Activated naive CD8-positive, alpha-beta T cell treated with anti-CD3 and anti-CD28 coated beads, Interleukin-2, amount 10 ng/mL, durations not matched to agents 7 days and 5 days (primary cell): ENCODE data around the gene DNAAF5. TPM values are rescaled to one million over a fixed set of nuclear protein-coding genes. Genes with fewer than 3 reads are reported as not detected.
"Not testable (repeated sequence)": the region's sequence is repeated elsewhere in the genome, so short reads cannot be mapped to it uniquely, and the experiment has no call there.

Experiments used
- ATAC-seq: fragments of 150-1000 bp; cut with Tn5 transposase; one replicate; pipeline ENCODE4 v1.10.0; 2021; ENCODE audit warnings: low read depth, moderate library complexity
- POLR2A ChIA-PET: fragments of 350-600 bp; sonication (Branson Sonifier 250); formaldehyde crosslinking; loops from one replicate; lab custom pipeline; 2021; ENCODE audit warnings: antibody characterized with exemption; lab: Charles Lee
- DNase-seq: peaks from one replicate; pipeline ENCODE4 v3.0.0; 2021
- H3K27ac Mint-ChIP-seq: one replicate; pipeline ENCODE4 v1.8.0; 2022; ENCODE audit warnings: mild to moderate bottlenecking, mixed read lengths
- H3K27me3 Mint-ChIP-seq: one replicate; pipeline ENCODE4 v1.8.0; 2022; ENCODE audit warnings: mild to moderate bottlenecking, moderate library complexity, mixed read lengths
- H3K36me3 Mint-ChIP-seq: one replicate; pipeline ENCODE4 v1.8.0; 2021; ENCODE audit warnings: mild to moderate bottlenecking, mixed read lengths
- H3K4me1 Mint-ChIP-seq: one replicate; pipeline ENCODE4 v1.8.0; 2021; ENCODE audit warnings: mixed read lengths
- H3K4me3 Mint-ChIP-seq: one replicate; pipeline ENCODE4 v1.8.0; 2022; ENCODE audit warnings: mild to moderate bottlenecking, moderate library complexity, mixed read lengths
- H3K9me3 Mint-ChIP-seq: one replicate; pipeline ENCODE4 v1.8.0; 2021; ENCODE audit warnings: mixed read lengths
- total RNA-seq, 2 experiments: library from RNA; stranded (reverse); gene quantifications; one replicate each; pipeline ENCODE4 v1.2.3, GENCODE V29; 2021

The DNAAF5 gene
- total RNA-seq, 2 experiments from 2014 or later, result 18.3 to 22.4 TPM

- no peaks in the 10 kb centered on the region for H3K27me3 Mint-ChIP-seq
- DNase-seq, result no peak
- no peak overlapping the region for H3K4me3 Mint-ChIP-seq
- no peaks in the 10 kb centered on the region for H3K4me1 Mint-ChIP-seq
- ATAC-seq, result no peak
- H3K9me3 Mint-ChIP-seq, result peaks cover 3% of the 10 kb centered on the region
- POLR2A ChIA-PET, result interaction anchor here (0.6 to 0.9 kb wide), 2 partner anchors 31 to 33 kb away, joined by 3 read pairs; no protein-coding TSS in a partner anchor
- no peak overlapping the region for H3K27ac Mint-ChIP-seq
- H3K36me3 Mint-ChIP-seq, result peaks cover 15% of the 10 kb centered on the region
These were observed 57.3 kb downstream of the DNAAF5 start for GRCh38 chr7:783556-784490.

- Mint-ChIP-seq H3K27ac (no peak overlapping the region), H3K4me3 (no peak overlapping the region), H3K27me3 (no peaks in the 10 kb centered on the region), H3K36me3 (peaks cover 22% of the 10 kb centered on the region), H3K4me1 (no peaks in the 10 kb centered on the region), H3K9me3 (peaks cover 3% of the 10 kb centered on the region)
- DNase-seq (no peak), ATAC-seq (no peak)
- POLR2A ChIA-PET, result no interaction called here
These were observed 58.5 kb downstream of the DNAAF5 start for GRCh38 chr7:784971-785370.

- Mint-ChIP-seq H3K4me1 (no peaks in the 10 kb centered on the region), H3K4me3 (no peak overlapping the region), H3K9me3 (peaks cover 3% of the 10 kb centered on the region), H3K27ac (no peak overlapping the region), H3K27me3 (no peaks in the 10 kb centered on the region), H3K36me3 (peaks cover 22% of the 10 kb centered on the region)
- no peak for ATAC-seq
- DNase-seq, result no peak
- POLR2A ChIA-PET, result no interaction called here
These were observed 58.9 kb downstream of the DNAAF5 start for GRCh38 chr7:785416-785815.

- no peaks in the 10 kb centered on the region for H3K4me1 Mint-ChIP-seq
- no peaks in the 10 kb centered on the region for H3K27me3 Mint-ChIP-seq
- H3K9me3 Mint-ChIP-seq, result peaks cover 3% of the 10 kb centered on the region
- no peak overlapping the region for H3K4me3 Mint-ChIP-seq
- H3K27ac Mint-ChIP-seq, result no peak overlapping the region
- POLR2A ChIA-PET, result no interaction called here
- peaks cover 22% of the 10 kb centered on the region for H3K36me3 Mint-ChIP-seq
- ATAC-seq (peak; percentile 77), DNase-seq (peak; percentile 72)
These were observed 60.2 kb downstream of the DNAAF5 start for GRCh38 chr7:786472-787255.

- POLR2A ChIA-PET, result no interaction called here
- no peak for DNase-seq
These were observed 61.1 kb downstream of the DNAAF5 start for GRCh38 chr7:787332-788240.

GRCh38 chr7:791519-791918, 65.0 kb downstream of the DNAAF5 start:
- POLR2A ChIA-PET, result no interaction called here
- H3K36me3 Mint-ChIP-seq, result peaks cover 11% of the 10 kb centered on the region
- H3K4me1 Mint-ChIP-seq, result no peaks in the 10 kb centered on the region
- ATAC-seq (no peak), DNase-seq (no peak)
- H3K9me3 Mint-ChIP-seq, result peaks cover 3% of the 10 kb centered on the region
- H3K27ac Mint-ChIP-seq, result no peak overlapping the region
- H3K4me3 Mint-ChIP-seq, result no peak overlapping the region
- no peaks in the 10 kb centered on the region for H3K27me3 Mint-ChIP-seq

More at GRCh38 chr7:787332-788240, 61.1 kb downstream of the DNAAF5 start:
- Mint-ChIP-seq H3K9me3 (peaks cover 3% of the 10 kb centered on the region), H3K4me3 (no peak overlapping the region), H3K36me3 (peaks cover 21% of the 10 kb centered on the region), H3K27me3 (no peaks in the 10 kb centered on the region), H3K4me1 (no peaks in the 10 kb centered on the region), H3K27ac (no peak overlapping the region)
- no peak for ATAC-seq

- H3K27ac Mint-ChIP-seq, result no peak overlapping the region
- H3K4me1 Mint-ChIP-seq, result no peaks in the 10 kb centered on the region
- no peak for DNase-seq
- no peak for ATAC-seq
- H3K9me3 Mint-ChIP-seq, result no peaks in the 10 kb centered on the region
- peaks cover 4% of the 10 kb centered on the region for H3K36me3 Mint-ChIP-seq
- POLR2A ChIA-PET, result no interaction called here
- H3K4me3 Mint-ChIP-seq, result no peak overlapping the region
- H3K27me3 Mint-ChIP-seq, result no peaks in the 10 kb centered on the region
These were observed 67.7 kb downstream of the DNAAF5 start for GRCh38 chr7:794207-794606.

- no peak for ATAC-seq
- Mint-ChIP-seq H3K4me3 (no peak overlapping the region), H3K27ac (no peak overlapping the region), H3K36me3 (peaks cover 1% of the 10 kb centered on the region), H3K27me3 (no peaks in the 10 kb centered on the region), H3K4me1 (no peaks in the 10 kb centered on the region), H3K9me3 (no peaks in the 10 kb centered on the region)
- no peak for DNase-seq
- POLR2A ChIA-PET, result no interaction called here
These were observed 68.3 kb downstream of the DNAAF5 start for GRCh38 chr7:794671-795329.

- H3K4me3 Mint-ChIP-seq, H3K4me1 Mint-ChIP-seq, H3K27ac Mint-ChIP-seq, H3K36me3 Mint-ChIP-seq, H3K9me3 Mint-ChIP-seq, H3K27me3 Mint-ChIP-seq, ATAC-seq, DNase-seq, POLR2A ChIA-PET: not testable (repeated sequence)
These were observed 70.1 kb downstream of the DNAAF5 start for GRCh38 chr7:796434-797169.

- peaks cover 2% of the 10 kb centered on the region for H3K27me3 Mint-ChIP-seq
- peaks cover 2% of the 10 kb centered on the region for H3K4me1 Mint-ChIP-seq
- ATAC-seq, result no peak
- H3K27ac Mint-ChIP-seq, result no peak overlapping the region
- H3K9me3 Mint-ChIP-seq, result no peaks in the 10 kb centered on the region
- POLR2A ChIA-PET, result interaction anchor here (0.6 kb wide), 1 partner anchor 79 kb away, joined by 3 read pairs; no protein-coding TSS in a partner anchor
- H3K4me3 Mint-ChIP-seq, result no peak overlapping the region
- DNase-seq, result no peak
- H3K36me3 Mint-ChIP-seq, result peaks cover 1% of the 10 kb centered on the region
These were observed 72.5 kb downstream of the DNAAF5 start for GRCh38 chr7:798921-799470.

GRCh38 chr7:800692-801091, 74.2 kb downstream of the DNAAF5 start:
- POLR2A ChIA-PET, result no interaction called here
- Mint-ChIP-seq H3K4me1 (peaks cover 2% of the 10 kb centered on the region), H3K27me3 (peaks cover 2% of the 10 kb centered on the region), H3K27ac (no peak overlapping the region), H3K36me3 (no peaks in the 10 kb centered on the region), H3K9me3 (no peaks in the 10 kb centered on the region), H3K4me3 (no peak overlapping the region)
- ATAC-seq (no peak), DNase-seq (no peak)

- H3K9me3 Mint-ChIP-seq, H3K4me1 Mint-ChIP-seq, DNase-seq, ATAC-seq, H3K27ac Mint-ChIP-seq, H3K4me3 Mint-ChIP-seq, POLR2A ChIA-PET, H3K36me3 Mint-ChIP-seq, H3K27me3 Mint-ChIP-seq: not testable (repeated sequence)
These were observed 74.9 kb downstream of the DNAAF5 start for GRCh38 chr7:801351-801750.
